NCI-H748 treated with DMSO at 0.1 percent for 48 hours (cell line): ENCODE data around the gene HPSE2.
"Not testable (repeated sequence)": the region's sequence is repeated elsewhere in the genome, so short reads cannot be mapped to it uniquely, and the experiment has no call there.

Experiments
- DNase-seq: peaks from one replicate; lab custom pipeline; 2025; lab: John Stamatoyannopoulos, UW

Gene HPSE2

GRCh38 chr10:98556061-98556460 lies 679.6 kb downstream of the HPSE2 start:
- no peak for DNase-seq

- peak; percentile 68 for DNase-seq
These were observed 680.5 kb downstream of the HPSE2 start for GRCh38 chr10:98555021-98555619.

- not testable (repeated sequence) for DNase-seq
These were observed 694.1 kb downstream of the HPSE2 start for GRCh38 chr10:98541561-98541960.

- DNase-seq: no peak
These were observed 696.1 kb downstream of the HPSE2 start for GRCh38 chr10:98539578-98539977.

- no peak for DNase-seq
These were observed 697.2 kb downstream of the HPSE2 start for GRCh38 chr10:98538472-98538871.

- no peak for DNase-seq
These were observed 699.1 kb downstream of the HPSE2 start for GRCh38 chr10:98536551-98536950.

- DNase-seq: no peak
These were observed 701.8 kb downstream of the HPSE2 start for GRCh38 chr10:98533746-98534445.

- DNase-seq: no peak
These were observed 702.4 kb downstream of the HPSE2 start for GRCh38 chr10:98533241-98533640.

- DNase-seq: no peak
These were observed 706.9 kb downstream of the HPSE2 start for GRCh38 chr10:98528805-98529183.

GRCh38 chr10:98528166-98528804 lies 707.4 kb downstream of the HPSE2 start:
- DNase-seq: no peak

- no peak for DNase-seq
These were observed 709.7 kb downstream of the HPSE2 start for GRCh38 chr10:98525969-98526368.

GRCh38 chr10:98524124-98524523 lies 711.5 kb downstream of the HPSE2 start:
- DNase-seq: no peak

- no peak for DNase-seq
These were observed 715.8 kb downstream of the HPSE2 start for GRCh38 chr10:98519841-98520240.

- no peak for DNase-seq
These were observed 718.0 kb downstream of the HPSE2 start for GRCh38 chr10:98517672-98518071.

- DNase-seq: no peak
These were observed 719.3 kb downstream of the HPSE2 start for GRCh38 chr10:98516352-98516751.

GRCh38 chr10:98513704-98514103 lies 721.9 kb downstream of the HPSE2 start:
- no peak for DNase-seq

- no peak for DNase-seq
These were observed 723.8 kb downstream of the HPSE2 start for GRCh38 chr10:98511876-98512275.

GRCh38 chr10:98510412-98510995 lies 725.1 kb downstream of the HPSE2 start:
- no peak for DNase-seq

- DNase-seq: no peak
These were observed 725.9 kb downstream of the HPSE2 start for GRCh38 chr10:98509745-98510144.

GRCh38 chr10:98502535-98502934 lies 733.1 kb downstream of the HPSE2 start:
- DNase-seq: not testable (repeated sequence)

GRCh38 chr10:98492763-98493162 lies 742.9 kb downstream of the HPSE2 start:
- DNase-seq: no peak

- DNase-seq: no peak
These were observed 745.8 kb downstream of the HPSE2 start for GRCh38 chr10:98489561-98490481.
